22Rv1 (cell line): ENCODE results near the gene ICE2.

ENCODE experiments used
- CTCF ChIP-seq: fragments of 450-650 bp; IDR thresholded peaks from 2 replicates; pipeline ENCODE4 v1.5.1; 2017; ENCODE audit warnings: mild to moderate bottlenecking
- ZFX ChIP-seq: fragments of 450-650 bp; IDR thresholded peaks from 2 replicates; pipeline ENCODE4 v1.6.1; 2017; ENCODE audit warnings: antibody characterized with exemption, borderline replicate concordance

DNA sequence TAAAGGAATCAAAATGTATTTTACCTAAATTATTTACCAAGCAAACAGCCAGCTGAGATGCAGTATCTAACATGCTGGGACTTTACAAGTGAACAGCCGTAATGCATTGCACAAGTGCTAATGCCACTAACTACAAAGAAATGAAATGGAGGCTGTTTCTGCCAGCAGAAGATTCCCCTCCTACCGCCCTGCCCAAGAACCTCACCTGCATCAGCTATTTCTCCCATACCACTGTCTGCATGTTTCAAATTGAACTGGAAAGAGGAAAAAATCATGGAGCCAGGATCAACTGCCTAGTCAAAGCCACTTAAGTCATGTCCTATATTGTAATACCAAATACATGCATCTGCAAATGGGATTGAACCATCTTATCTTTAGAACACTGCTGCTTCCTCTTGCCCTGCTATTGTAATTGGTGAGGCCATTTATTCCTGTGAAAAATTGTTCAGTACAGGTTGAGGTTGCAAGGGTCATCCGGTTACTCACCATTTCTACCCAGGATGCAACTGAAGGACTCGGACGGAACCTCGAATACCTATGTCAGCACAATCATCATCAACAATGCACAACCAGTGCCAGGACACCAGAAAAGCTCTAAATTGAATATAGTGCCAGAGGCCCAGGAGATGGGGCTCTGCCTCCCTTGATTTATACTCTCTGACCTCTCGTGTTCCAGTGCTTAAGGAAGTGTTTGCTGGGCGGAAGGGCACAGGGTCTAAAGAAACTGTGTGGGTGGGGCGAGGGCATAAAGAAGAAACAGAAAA lies 108.7 kb downstream of the ICE2 start:
- TF ChIP-seq CTCF: no peak
- TF ChIP-seq ZFX: no peak
